Fibroblast of skin of scalp (primary cell): ENCODE results near the gene RABGAP1L.
"Not testable (repeated sequence)": the region's sequence is repeated elsewhere in the genome, so short reads cannot be mapped to it uniquely, and the experiment has no call there.

Experiments used
- DNase-seq: peaks from one replicate; pipeline ENCODE4 v3.0.0-alpha.2; 2013

Gene RABGAP1L

DNA sequence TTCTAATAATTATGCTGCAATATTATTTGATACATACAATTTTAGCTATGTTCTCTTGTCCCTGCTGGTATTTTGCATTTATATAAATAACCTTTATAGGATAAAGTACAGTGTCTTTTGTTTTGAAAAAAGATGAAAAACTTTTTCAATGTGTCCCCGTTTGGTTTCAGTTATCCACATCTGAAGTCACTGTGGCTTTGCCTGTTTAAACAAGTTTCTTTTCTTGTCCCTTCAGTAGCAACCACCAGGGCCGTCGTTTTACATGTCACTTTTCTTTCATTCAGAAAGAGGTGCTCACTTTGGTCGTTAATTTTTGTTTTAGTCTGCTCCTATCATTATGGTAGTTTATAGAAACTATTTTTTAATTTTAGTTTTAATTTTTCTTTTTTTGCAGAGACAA is 41.4 kb downstream of the RABGAP1L start:
- no peak for DNase-seq

DNA sequence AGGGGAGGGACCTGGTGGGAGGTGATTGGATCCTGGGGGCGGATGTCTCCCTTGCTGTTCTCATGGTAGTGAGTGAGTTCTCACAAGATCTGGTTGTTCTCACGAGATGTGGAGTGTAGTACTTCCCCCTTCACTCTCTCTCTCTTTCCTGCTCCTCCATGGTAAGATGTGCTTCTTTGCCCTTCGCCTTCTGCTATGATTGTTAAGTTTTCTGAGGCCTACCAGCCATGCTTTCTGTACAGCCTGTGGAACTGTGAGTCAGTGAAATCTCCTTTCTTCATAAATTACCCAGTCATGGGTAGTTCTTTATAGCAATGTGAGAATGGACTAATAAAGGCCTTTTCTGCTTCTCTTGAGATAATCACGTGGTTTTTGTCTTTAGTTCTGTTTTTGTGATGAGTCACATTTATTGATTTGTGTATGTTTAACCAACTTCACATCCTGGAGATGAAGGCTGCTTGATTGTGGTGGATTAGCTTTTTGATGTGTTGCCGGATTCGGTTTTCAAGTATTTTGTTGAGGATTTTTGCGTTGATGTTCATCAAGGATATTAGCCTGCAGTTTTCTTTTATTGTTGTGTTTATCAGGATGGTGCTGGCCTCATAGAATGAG is 45.5 kb downstream of the RABGAP1L start:
- DNase-seq, result no peak

DNA sequence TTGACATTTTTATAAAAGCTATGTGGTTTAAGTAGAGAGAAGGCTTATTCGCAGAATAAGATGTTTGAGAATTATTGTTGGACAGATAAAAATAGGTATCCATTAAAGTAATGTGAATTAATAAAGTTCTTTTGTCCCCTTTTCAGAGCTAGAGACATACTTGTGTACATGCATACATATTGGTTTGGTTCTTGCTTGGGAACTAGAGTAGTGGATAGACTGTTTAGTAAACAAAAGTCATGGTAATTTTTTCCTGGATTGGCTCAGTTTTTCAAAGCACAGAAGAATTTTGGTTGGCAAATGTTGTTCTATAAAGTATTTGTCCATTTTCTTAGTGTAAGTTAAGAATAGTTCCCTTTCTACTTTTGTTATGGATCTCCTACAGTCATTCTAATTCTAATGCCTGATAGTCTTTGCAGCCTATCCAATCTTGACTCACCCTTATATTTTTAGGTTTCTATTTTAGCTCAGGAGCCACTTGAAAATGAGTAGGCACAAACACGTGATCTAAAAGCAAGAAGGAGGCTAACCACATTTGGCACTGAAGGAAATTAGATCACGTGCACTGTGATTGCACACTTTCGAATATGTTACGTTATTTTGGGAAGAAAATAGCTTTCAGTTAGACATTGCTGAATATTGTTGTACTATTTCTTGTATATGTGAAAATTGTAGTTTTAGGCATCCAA is 47.0 kb downstream of the RABGAP1L start:
- DNase-seq, result no peak

DNA sequence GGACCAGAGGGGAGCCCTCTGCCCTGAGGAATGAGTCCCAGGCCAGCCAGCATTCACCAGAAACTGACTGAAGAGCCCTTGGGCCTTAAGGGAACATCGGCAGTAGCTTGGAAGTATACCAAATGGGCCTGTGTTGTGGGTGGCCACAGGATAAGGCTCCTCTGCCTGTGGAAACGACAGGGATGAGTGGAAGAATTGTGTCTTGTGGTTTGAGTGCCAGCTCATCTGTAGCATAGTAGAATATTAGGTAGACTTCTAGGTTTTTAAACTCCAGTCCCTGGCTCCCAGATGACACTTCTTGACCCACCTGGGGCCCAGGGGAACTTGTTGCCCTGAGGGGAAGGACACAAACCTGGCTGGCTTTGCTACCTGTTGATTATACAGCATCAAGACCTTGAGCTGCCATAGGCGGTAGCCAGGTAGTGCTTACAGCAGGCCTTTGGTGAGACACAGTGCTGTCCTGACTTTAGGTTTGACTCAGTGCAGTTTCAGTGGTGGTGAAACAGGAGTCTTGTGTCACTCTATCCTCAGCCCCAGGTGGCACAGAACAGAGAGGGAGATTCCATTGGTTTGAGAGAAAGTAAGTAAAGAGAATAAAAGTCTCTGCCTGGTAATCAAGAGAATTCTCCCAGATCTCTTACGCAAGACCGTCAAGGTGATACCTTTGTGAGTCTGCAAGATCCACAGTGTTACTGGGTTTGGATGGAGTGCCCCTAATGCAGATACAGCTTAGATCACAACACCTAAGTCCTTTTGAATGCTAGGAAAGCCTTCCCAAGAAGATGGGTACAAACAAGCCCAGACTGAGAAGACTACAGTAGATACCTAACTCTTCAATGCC is 50.2 kb downstream of the RABGAP1L start:
- DNase-seq, result no peak

GRCh38 chr1:174211486-174211885 is 52.2 kb downstream of the RABGAP1L start:
- no peak for DNase-seq

GRCh38 chr1:174215766-174216165 is 56.4 kb downstream of the RABGAP1L start:
- no peak for DNase-seq

DNA sequence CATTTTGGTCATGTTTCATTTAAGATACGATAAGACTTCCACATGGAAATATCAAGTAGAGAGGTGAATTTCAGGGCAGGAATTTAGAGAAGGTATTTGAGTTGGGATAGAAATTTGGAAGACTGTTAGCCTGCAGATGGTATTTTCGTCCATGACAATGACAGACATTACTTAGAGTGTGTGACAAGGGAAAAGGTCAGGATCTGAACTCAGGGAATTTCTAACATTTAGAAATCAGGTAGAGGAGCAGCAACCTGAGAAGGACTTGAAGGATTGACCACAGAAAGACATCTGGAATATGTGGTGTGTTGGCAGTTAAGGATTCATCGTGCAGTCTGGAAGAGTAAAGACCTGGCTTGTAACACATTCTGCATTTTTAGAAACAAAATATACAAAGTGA is 57.9 kb downstream of the RABGAP1L start:
- DNase-seq, result no peak

- DNase-seq, result peak; percentile 39
These were observed 58.7 kb downstream of the RABGAP1L start for GRCh38 chr1:174217787-174218574.

DNA sequence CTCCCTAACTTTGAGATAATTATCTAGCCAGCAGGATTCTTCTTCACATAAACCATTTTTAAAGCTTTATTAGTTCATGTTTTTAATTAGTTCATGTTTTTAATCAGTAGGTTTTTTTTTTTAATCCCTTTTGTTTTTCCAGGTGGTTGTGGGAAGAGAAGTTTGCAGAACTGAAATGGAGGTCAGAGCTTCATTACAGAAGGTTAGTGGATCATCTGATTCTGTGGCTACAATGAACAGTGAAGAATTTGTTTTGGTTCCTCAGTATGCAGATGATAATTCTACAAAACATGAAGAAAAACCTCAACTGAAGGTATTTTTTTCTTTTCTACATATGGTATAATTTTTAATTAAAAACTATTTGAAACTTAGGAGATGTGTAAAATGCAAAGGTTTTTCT is 59.7 kb downstream of the RABGAP1L start:
- DNase-seq, result no peak

- no peak for DNase-seq
These were observed 60.5 kb downstream of the RABGAP1L start for GRCh38 chr1:174219606-174220370.

DNA sequence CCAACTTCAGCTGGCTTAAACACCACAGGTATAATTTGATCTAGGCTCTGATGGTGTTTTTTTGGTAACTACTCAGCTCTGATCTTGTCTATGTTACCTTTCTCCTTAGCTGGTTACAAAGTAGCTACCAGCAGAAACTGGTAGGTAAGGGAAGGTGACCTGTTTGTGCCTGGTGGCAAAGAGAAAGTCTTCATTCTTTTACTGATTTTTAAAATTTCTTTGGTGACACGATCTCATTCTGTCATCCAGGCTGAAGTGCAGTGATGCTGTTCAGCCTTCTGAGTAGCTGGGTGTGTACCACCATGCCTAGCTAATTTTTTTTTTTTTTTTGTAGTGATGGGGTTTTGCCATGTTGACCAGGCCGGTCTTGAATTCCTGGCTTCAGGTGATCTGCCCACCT is 62.4 kb downstream of the RABGAP1L start:
- DNase-seq, result no peak

DNA sequence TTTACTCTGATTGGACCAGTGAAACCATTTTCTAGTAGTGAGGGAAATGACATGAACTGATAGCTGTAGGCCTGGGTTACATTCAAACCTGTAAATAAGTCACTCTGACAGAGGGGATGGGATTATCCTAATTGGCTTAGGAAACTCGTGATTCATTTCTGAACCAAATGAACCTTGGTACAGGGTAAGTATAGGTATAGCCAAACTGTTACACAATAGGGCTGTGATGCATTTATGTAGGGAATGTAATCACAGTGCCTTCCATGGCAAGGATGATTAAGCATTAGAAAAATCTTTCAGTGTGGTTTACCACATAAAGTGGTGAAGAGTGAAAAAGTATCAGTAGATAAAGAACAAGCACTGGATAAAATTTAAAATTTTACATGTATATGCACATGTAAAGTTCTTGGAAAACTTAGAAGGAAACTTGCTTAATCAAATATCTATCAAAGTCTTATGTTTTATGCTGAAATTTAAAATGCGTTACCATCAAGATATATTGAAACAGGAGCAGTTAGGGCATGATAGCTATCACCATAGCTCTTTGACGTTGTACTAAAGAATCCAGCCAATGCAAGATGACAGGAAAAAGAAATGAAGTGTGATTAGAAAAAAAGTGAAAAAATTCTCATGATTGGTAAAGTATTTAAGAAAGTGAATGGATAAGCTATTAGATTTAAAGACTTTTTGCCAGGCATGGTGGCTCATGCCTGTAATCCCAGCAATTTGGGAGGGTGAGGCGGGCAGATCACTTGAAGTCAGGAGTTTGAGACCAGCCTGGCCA is 63.0 kb downstream of the RABGAP1L start:
- peak; percentile 43 for DNase-seq

- no peak for DNase-seq
These were observed 65.3 kb downstream of the RABGAP1L start for GRCh38 chr1:174224641-174225040.

- no peak for DNase-seq
These were observed 66.3 kb downstream of the RABGAP1L start for GRCh38 chr1:174225499-174226204.

DNA sequence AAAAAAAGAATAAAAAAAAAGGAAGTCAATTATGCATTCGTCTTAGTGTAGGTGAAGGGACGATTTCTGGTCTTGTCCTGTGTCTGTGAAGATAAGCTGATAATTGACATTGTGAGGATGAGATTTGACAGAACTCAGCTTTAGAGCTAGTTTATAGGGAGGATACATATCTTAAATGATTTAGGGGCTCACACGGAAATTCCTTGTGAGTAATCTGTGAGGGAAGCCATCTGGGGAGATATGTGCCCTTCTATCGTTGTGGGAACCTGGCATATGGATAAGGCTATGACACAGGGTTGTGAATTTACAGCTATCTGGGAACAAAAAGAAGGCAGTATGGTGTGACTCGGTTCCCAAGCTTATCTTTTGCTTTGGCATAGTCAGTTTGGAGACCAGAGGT is 71.1 kb downstream of the RABGAP1L start:
- no peak for DNase-seq

GRCh38 chr1:174232761-174233160 is 73.4 kb downstream of the RABGAP1L start:
- DNase-seq, result no peak

GRCh38 chr1:174238845-174239501 is 79.7 kb downstream of the RABGAP1L start:
- DNase-seq, result not testable (repeated sequence)

DNA sequence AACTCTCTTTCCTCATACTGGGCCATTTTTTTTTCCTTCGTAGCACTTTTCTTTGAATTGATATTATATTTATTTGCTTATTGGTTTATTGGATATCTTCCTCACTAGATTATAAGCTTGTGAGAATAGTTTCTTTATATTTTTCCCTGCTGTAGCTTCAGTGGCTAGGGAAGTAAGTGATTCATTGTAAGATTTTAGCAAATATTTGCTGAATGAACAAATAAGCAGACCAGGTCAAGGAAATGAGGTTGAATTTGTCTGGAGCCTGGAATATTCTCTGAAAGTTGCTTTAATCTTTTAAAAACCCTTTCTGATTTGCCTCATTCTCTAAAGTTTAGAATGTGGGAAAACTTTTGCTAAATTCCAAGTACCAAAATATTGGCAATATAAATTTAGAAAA is 80.2 kb downstream of the RABGAP1L start:
- no peak for DNase-seq

- no peak for DNase-seq
These were observed 83.5 kb downstream of the RABGAP1L start for GRCh38 chr1:174242856-174243255.

GRCh38 chr1:174243451-174244000 is 84.2 kb downstream of the RABGAP1L start:
- no peak for DNase-seq
